DND-41 (cell line): ENCODE data around the gene KLHL12.

Source experiments
- ATAC-seq: fragments of 200-7000 bp; cut with Tn5 transposase; 3 replicates; pipeline ENCODE4 v1.9.1; 2021; ENCODE audit warnings: low read depth; ENCODE audit not compliant: insufficient read depth
- DNase-seq: peaks from one replicate; pipeline ENCODE4 v3.0.0-alpha.2; 2020
- H2AFZ ChIP-seq: 2 replicates; pipeline ENCODE4 v1.6.0; 2012; ENCODE audit warnings: low read depth, low read length
- H3K27ac ChIP-seq: 2 replicates; pipeline ENCODE4 v1.5.1; 2012; ENCODE audit warnings: low read length, inconsistent platforms
- H3K27me3 ChIP-seq: fragments of 200-600 bp; sonication (generic); 2 replicates; pipeline ENCODE4 v1.6.0; 2012; ENCODE audit warnings: low read length, mild to moderate bottlenecking, inconsistent platforms; ENCODE audit not compliant: insufficient read depth, poor library complexity
- H3K36me3 ChIP-seq: 2 replicates; pipeline ENCODE4 v1.5.1; 2012; ENCODE audit warnings: low read length, inconsistent platforms; ENCODE audit not compliant: insufficient read depth
- H3K4me1 ChIP-seq: 2 replicates; pipeline ENCODE4 v1.5.1; 2012; ENCODE audit warnings: mild to moderate bottlenecking, low read length; ENCODE audit not compliant: insufficient read depth
- H3K4me2 ChIP-seq: 2 replicates; pipeline ENCODE4 v1.6.0; 2012; ENCODE audit warnings: mild to moderate bottlenecking, moderate library complexity, low read length, inconsistent platforms; ENCODE audit not compliant: insufficient read depth
- H3K4me3 ChIP-seq, 2 experiments: fragments of 200-600 bp in 1 of 2; shearing (Covaris generic) in 1 of 2; 2 replicates each; pipeline ENCODE4 v1.5.1; 2012 to 2016; ENCODE audit warnings: inconsistent platforms in 2 of 2, low read length in 2 of 2, mild to moderate bottlenecking in 2 of 2, low read depth in 1 of 2, moderate library complexity in 1 of 2
- H3K79me2 ChIP-seq: 2 replicates; pipeline ENCODE4 v1.6.0; 2012; ENCODE audit warnings: low read length, inconsistent platforms; ENCODE audit not compliant: insufficient read depth
- H3K9ac ChIP-seq: 2 replicates; pipeline ENCODE4 v1.6.0; 2012; ENCODE audit warnings: low read depth, mild to moderate bottlenecking, inconsistent platforms, low read length, moderate library complexity
- H3K9me3 ChIP-seq: 2 replicates; pipeline ENCODE4 v1.5.1; 2012; ENCODE audit warnings: low read length, moderate library complexity, mild to moderate bottlenecking, inconsistent platforms; ENCODE audit not compliant: insufficient read depth, severe bottlenecking
- H4K20me1 ChIP-seq: 2 replicates; pipeline ENCODE4 v1.6.0; 2012; ENCODE audit warnings: low read length; ENCODE audit not compliant: insufficient read depth
- EZH2 ChIP-seq: IDR thresholded peaks from 3 replicates; pipeline ENCODE4 v1.6.1; 2012; ENCODE audit warnings: borderline replicate concordance, low read depth, mild to moderate bottlenecking, moderate library complexity, low read length, inconsistent platforms; ENCODE audit not compliant: severe bottlenecking
- TF ChIP-seq, protein P1 (sequence below): IDR thresholded peaks from 2 replicates; pipeline ENCODE4 v1.5.1; 2012; ENCODE audit warnings: borderline replicate concordance, low read length, moderate library complexity, mild to moderate bottlenecking; ENCODE audit not compliant: poor library complexity, severe bottlenecking; ENCODE audit errors: extremely low read depth

Gene KLHL12

DNA sequence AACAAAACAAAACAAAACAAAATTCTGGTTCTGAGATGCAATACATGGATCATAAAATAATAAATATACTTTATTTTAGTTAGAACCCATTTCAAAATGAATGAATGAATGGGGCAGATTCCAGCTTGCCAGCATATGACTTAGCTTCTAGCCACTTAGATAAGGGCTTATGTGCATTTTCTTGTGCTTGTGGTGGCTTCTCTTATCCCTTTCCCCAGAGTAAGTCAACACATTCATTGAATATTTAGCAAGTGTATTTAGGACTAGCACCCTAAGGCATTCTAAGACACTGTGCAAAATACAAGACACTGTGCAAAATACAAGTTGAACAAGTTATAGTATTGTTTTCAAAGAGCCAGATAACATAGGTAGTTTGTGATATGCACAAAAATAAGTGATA, 26.4 kb upstream of the KLHL12 start:
- Histone ChIP-seq H3K4me2 (no peak overlapping the region), H4K20me1 (peaks cover 56% of the 10 kb centered on the region), H3K79me2 (peaks cover 81% of the 10 kb centered on the region), H3K27me3 (no peaks in the 10 kb centered on the region), H3K4me3 (no peak overlapping the region), H3K9me3 (no peaks in the 10 kb centered on the region), H2AFZ (no peak overlapping the region), H3K4me1 (peaks cover 23% of the 10 kb centered on the region), H3K36me3 (peaks cover 39% of the 10 kb centered on the region), H3K9ac (no peak overlapping the region), H3K27ac (no peak overlapping the region)
- ATAC-seq (no peak), DNase-seq (no peak)
- TF ChIP-seq, protein P1, sequence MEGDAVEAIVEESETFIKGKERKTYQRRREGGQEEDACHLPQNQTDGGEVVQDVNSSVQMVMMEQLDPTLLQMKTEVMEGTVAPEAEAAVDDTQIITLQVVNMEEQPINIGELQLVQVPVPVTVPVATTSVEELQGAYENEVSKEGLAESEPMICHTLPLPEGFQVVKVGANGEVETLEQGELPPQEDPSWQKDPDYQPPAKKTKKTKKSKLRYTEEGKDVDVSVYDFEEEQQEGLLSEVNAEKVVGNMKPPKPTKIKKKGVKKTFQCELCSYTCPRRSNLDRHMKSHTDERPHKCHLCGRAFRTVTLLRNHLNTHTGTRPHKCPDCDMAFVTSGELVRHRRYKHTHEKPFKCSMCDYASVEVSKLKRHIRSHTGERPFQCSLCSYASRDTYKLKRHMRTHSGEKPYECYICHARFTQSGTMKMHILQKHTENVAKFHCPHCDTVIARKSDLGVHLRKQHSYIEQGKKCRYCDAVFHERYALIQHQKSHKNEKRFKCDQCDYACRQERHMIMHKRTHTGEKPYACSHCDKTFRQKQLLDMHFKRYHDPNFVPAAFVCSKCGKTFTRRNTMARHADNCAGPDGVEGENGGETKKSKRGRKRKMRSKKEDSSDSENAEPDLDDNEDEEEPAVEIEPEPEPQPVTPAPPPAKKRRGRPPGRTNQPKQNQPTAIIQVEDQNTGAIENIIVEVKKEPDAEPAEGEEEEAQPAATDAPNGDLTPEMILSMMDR = no peak
- no peak for TF ChIP-seq EZH2

DNA sequence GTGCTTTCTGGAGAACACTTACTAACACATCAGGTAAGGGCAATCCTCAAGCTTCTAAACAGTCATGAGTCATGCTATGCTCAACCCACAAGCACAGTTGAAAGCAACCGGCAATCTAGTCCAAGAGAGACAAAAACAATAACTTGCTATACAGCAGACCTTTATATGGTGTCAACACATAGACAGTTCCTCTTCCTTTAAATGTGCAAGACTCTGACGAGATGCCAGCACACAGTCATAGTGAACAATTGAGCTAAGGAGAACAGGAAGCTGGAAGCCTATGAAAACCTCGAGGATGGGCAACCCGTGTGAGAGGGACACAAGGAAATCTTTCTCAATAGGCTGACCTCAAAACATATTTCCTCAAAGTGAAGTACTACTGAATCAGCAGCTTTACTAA, 25.8 kb upstream of the KLHL12 start:
- Histone ChIP-seq H3K4me1 (peaks cover 22% of the 10 kb centered on the region), H4K20me1 (peaks cover 56% of the 10 kb centered on the region), H2AFZ (no peak overlapping the region), H3K36me3 (peaks cover 44% of the 10 kb centered on the region), H3K27me3 (no peaks in the 10 kb centered on the region), H3K4me3 (no peak overlapping the region), H3K9me3 (no peaks in the 10 kb centered on the region), H3K9ac (no peak overlapping the region), H3K27ac (no peak overlapping the region), H3K4me2 (no peak overlapping the region), H3K79me2 (peaks cover 77% of the 10 kb centered on the region)
- TF ChIP-seq, protein P1 = no peak
- no peak for TF ChIP-seq EZH2
- ATAC-seq = no peak
- no peak for DNase-seq

DNA sequence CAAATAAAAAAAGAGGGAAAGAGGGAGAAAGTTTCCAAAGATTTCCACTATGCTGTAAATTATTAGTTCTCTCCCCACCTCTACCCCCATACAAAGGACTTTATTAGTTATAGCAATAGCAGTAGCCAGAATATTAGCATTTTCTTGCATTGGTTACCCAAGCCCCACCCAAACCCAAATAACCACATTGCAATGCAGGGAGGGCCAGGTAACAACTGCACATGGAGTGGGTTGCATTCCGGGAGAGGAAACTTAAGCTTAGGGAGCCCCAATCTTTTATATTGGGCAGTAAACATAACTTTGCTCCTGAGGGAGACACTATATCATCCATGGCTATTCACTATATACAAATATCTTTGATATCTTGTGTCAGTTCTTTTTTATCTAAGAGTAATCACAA, 25.1 kb upstream of the KLHL12 start:
- no peak for TF ChIP-seq EZH2
- TF ChIP-seq, protein P1 = no peak
- H2AFZ ChIP-seq = no peak overlapping the region
- no peaks in the 10 kb centered on the region for H3K9me3 ChIP-seq
- DNase-seq = no peak
- no peak for ATAC-seq
- no peak overlapping the region for H3K9ac ChIP-seq
- H3K27ac ChIP-seq = no peak overlapping the region
- H4K20me1 ChIP-seq = peaks cover 49% of the 10 kb centered on the region
- peaks cover 70% of the 10 kb centered on the region for H3K79me2 ChIP-seq
- H3K4me2 ChIP-seq = no peak overlapping the region
- H3K27me3 ChIP-seq = no peaks in the 10 kb centered on the region
- H3K4me3 ChIP-seq = no peak overlapping the region
- H3K4me1 ChIP-seq = peaks cover 17% of the 10 kb centered on the region
- peaks cover 44% of the 10 kb centered on the region for H3K36me3 ChIP-seq

DNA sequence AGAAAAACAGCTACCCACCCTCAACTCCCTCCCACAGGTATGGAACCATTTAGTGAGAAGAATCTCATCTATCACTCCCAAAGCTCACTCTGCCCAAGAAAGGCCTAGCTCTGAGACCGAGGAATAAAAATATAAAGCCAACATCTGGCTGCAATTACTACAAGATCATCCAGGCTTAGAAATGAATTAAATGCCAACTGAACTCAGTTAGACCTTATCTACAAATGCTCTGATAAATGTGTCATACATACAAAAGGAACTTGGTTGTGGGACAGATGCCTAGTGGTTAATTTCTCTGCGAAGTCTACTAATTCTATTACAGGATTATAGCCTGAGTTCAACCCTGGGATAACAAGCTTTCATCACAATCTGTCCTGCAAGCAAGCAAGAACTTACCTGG, 24.4 kb upstream of the KLHL12 start:
- H3K79me2 ChIP-seq = peaks cover 63% of the 10 kb centered on the region

More for the DNA sequence above, 24.4 kb upstream of the KLHL12 start:
- TF ChIP-seq, protein P1 = no peak
- TF ChIP-seq EZH2 = no peak
- Histone ChIP-seq H3K9me3 (no peaks in the 10 kb centered on the region), H3K4me3 (no peak overlapping the region), H4K20me1 (peaks cover 44% of the 10 kb centered on the region), H3K4me1 (peaks cover 10% of the 10 kb centered on the region), H3K27me3 (no peaks in the 10 kb centered on the region), H2AFZ (no peak overlapping the region), H3K36me3 (peaks cover 46% of the 10 kb centered on the region), H3K9ac (no peak overlapping the region), H3K4me2 (no peak overlapping the region), H3K27ac (no peak overlapping the region)
- DNase-seq = no peak
- no peak for ATAC-seq
